ENCODE results near the gene TELO2.

The TELO2 gene

DNA sequence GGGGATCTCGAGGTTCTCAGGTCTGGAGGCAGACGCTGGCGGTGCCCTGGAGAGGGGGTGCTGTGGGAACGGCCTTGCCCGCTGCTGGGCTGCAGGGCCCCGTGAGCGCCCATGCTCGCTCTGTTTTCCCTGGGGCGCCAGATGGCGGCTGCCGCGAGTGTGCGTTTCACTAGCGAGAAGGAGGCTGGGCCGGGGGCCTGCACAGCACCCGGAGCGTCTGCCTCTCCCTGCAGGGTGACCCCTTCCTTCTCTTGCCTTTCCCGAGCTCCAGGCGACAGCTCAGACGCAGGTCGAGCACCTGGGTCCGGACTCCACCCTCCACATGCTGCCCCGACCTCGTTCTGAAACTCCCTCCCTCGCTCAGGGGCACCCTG is 2.7 kb downstream of the TELO2 start:
- no peak overlapping the region for H2BK12ac ChIP-seq (ENCODE audit: low read length)
- H4K91ac ChIP-seq (ENCODE audit: low read depth, low read length): no peak overlapping the region
- H3K4ac ChIP-seq (ENCODE audit: low read depth, low read length): no peak overlapping the region
- H3K79me2 ChIP-seq (ENCODE audit: control insufficient read depth, insufficient read depth, low read length, poor library complexity): peaks cover 6% of the 10 kb centered on the region
- no peak overlapping the region for H4K12ac ChIP-seq (ENCODE audit: low read depth, low read length)
- H4K8ac ChIP-seq (ENCODE audit: low read depth, low read length): no peak overlapping the region
- H3K36me3 ChIP-seq (ENCODE audit: control insufficient read depth in 1 of 2, insufficient read depth in 2 of 2, low read length in 2 of 2): peaks cover 57 to 61% of the 10 kb centered on the region in 2 experiments
- H3K4me2 ChIP-seq (ENCODE audit: low read length): no peak overlapping the region
- no peak overlapping the region for H2AK5ac ChIP-seq (ENCODE audit: low read length)
- no peak overlapping the region for H3K4me3 ChIP-seq (ENCODE audit: low read depth, low read length)
- H2BK120ac ChIP-seq (ENCODE audit: insufficient read depth, low read length, poor library complexity): no peak overlapping the region
- H3K79me1 ChIP-seq (ENCODE audit: low read length): peaks cover 10% of the 10 kb centered on the region
- H3K27ac ChIP-seq (ENCODE audit: low read depth, low read length): no peak overlapping the region
- H3K9me3 ChIP-seq (ENCODE audit: insufficient read depth, low read depth, low read length): peaks cover 3% of the 10 kb centered on the region
- no CpG with 5 or more reads among the region's 25 CpGs for WGBS (ENCODE audit: extremely low coverage, insufficient coverage, insufficient read length)
- no peak for DNase-seq
- H3K18ac ChIP-seq (ENCODE audit: low read length): peak overlapping the region; percentile 30
- no peak overlapping the region for H3K14ac ChIP-seq (ENCODE audit: low read length)
- no peaks in the 10 kb centered on the region for H3K27me3 ChIP-seq (ENCODE audit: insufficient read depth, low read length)
- H2AFZ ChIP-seq (ENCODE audit: insufficient read depth, low read length, poor library complexity): no peak overlapping the region
- no peak overlapping the region for H3K23ac ChIP-seq (ENCODE audit: low read length)
- peaks cover 10 to 13% of the 10 kb centered on the region in 2 experiments for H3K4me1 ChIP-seq (ENCODE audit: control insufficient read depth in 1 of 2, insufficient read depth in 2 of 2, low read length in 2 of 2)
- H3K9ac ChIP-seq (ENCODE audit: low read length): no peak overlapping the region
- no peak overlapping the region for H2BK5ac ChIP-seq (ENCODE audit: low read depth, low read length, poor library complexity)

DNA sequence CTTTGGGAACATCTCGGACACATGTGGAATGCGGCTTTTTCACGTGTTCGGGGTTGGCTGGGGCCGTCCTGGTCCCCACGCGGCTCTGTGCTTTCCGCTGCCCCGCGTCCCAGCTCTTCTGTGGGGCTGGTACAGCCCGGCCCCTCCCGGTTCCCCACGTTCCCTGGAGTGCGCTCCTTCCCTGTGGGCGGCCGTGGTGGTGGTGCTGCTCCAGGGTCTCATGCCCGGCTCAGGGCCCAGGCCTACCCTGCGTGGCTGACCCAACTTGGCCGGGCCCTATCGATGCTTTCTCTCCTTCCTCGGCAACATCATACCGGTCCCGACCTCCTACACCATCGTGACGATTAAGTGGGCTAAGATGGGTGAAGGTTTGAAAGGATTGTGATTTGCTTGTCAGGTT is 3.3 kb downstream of the TELO2 start:
- no peak overlapping the region for H4K91ac ChIP-seq (ENCODE audit: low read depth, low read length)
- H3K4me3 ChIP-seq (ENCODE audit: low read depth, low read length): no peak overlapping the region
- H2BK12ac ChIP-seq (ENCODE audit: low read length): no peak overlapping the region
- peaks cover 6% of the 10 kb centered on the region for H3K79me2 ChIP-seq (ENCODE audit: control insufficient read depth, insufficient read depth, low read length, poor library complexity)
- no peak overlapping the region for H2BK120ac ChIP-seq (ENCODE audit: insufficient read depth, low read length, poor library complexity)
- peaks cover 10 to 13% of the 10 kb centered on the region in 2 experiments for H3K4me1 ChIP-seq (ENCODE audit: control insufficient read depth in 1 of 2, insufficient read depth in 2 of 2, low read length in 2 of 2)
- H3K23ac ChIP-seq (ENCODE audit: low read length): no peak overlapping the region
- H3K4me2 ChIP-seq (ENCODE audit: low read length): no peak overlapping the region
- H3K79me1 ChIP-seq (ENCODE audit: low read length): peaks cover 10% of the 10 kb centered on the region
- H3K36me3 ChIP-seq (ENCODE audit: control insufficient read depth in 1 of 2, insufficient read depth in 2 of 2, low read length in 2 of 2): peaks cover 63 to 67% of the 10 kb centered on the region in 2 experiments
- H3K9me3 ChIP-seq (ENCODE audit: insufficient read depth, low read depth, low read length): peaks cover 3% of the 10 kb centered on the region
- H3K9ac ChIP-seq (ENCODE audit: low read length): no peak overlapping the region
- H4K8ac ChIP-seq (ENCODE audit: low read depth, low read length): no peak overlapping the region
- H3K27me3 ChIP-seq (ENCODE audit: insufficient read depth, low read length): no peaks in the 10 kb centered on the region
- DNase-seq: no peak
- no peak overlapping the region for H2AFZ ChIP-seq (ENCODE audit: insufficient read depth, low read length, poor library complexity)
- H3K4ac ChIP-seq (ENCODE audit: low read depth, low read length): no peak overlapping the region
- H2AK5ac ChIP-seq (ENCODE audit: low read length): no peak overlapping the region
- H3K18ac ChIP-seq (ENCODE audit: low read length): no peak overlapping the region
- no CpG with 5 or more reads among the region's 25 CpGs for WGBS (ENCODE audit: extremely low coverage, insufficient coverage, insufficient read length)
- H2BK5ac ChIP-seq (ENCODE audit: low read depth, low read length, poor library complexity): no peak overlapping the region
- H3K14ac ChIP-seq (ENCODE audit: low read length): no peak overlapping the region
- H4K12ac ChIP-seq (ENCODE audit: low read depth, low read length): peak overlapping the region; percentile 32
- H3K27ac ChIP-seq (ENCODE audit: low read depth, low read length): no peak overlapping the region

DNA sequence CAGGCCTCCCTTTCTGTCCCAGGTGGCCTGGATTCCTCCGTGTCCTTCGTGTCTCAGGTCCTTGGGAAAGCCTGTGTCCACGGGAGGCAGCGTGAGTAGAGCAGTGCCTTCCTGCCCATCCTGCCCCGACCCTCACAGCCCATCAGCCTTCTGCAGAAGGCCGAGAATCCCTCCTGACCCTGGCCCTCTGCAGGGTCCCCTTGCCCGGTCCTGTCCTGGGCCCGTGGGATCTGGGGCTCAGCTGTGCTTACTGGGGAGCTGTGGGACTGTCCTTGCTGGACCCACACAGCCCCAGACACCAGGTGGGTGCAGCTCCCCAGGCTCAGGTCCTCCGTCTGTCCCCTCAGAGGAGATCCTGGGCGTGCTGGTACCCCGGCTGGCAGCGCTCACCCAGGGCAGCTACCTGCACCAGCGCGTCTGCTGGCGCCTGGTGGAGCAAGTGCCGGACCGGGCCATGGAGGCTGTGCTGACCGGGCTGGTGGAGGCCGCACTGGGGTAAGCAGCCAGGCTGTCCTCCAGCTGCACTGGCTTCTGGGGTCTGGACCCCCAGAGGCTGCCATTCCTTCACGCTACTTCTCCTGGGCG is 3.9 kb downstream of the TELO2 start:
- H4K8ac ChIP-seq (ENCODE audit: low read depth, low read length): no peak overlapping the region
- no peak overlapping the region for H2BK5ac ChIP-seq (ENCODE audit: low read depth, low read length, poor library complexity)
- peaks cover 3% of the 10 kb centered on the region for H3K9me3 ChIP-seq (ENCODE audit: insufficient read depth, low read depth, low read length)
- H3K79me1 ChIP-seq (ENCODE audit: low read length): peaks cover 10% of the 10 kb centered on the region
- H3K4me3 ChIP-seq (ENCODE audit: low read depth, low read length): no peak overlapping the region
- no peak overlapping the region for H3K4ac ChIP-seq (ENCODE audit: low read depth, low read length)
- H3K23ac ChIP-seq (ENCODE audit: low read length): no peak overlapping the region
- peaks cover 10 to 13% of the 10 kb centered on the region in 2 experiments for H3K4me1 ChIP-seq (ENCODE audit: control insufficient read depth in 1 of 2, insufficient read depth in 2 of 2, low read length in 2 of 2)
- WGBS (ENCODE audit: extremely low coverage, insufficient coverage, insufficient read length): no CpG with 5 or more reads among the region's 21 CpGs
- H3K27me3 ChIP-seq (ENCODE audit: insufficient read depth, low read length): no peaks in the 10 kb centered on the region
- no peak overlapping the region for H3K14ac ChIP-seq (ENCODE audit: low read length)
- DNase-seq: no peak
- H3K18ac ChIP-seq (ENCODE audit: low read length): no peak overlapping the region
- no peak overlapping the region for H3K4me2 ChIP-seq (ENCODE audit: low read length)
- H3K27ac ChIP-seq (ENCODE audit: low read depth, low read length): no peak overlapping the region
- no peak overlapping the region for H2BK12ac ChIP-seq (ENCODE audit: low read length)
- no peak overlapping the region for H2AFZ ChIP-seq (ENCODE audit: insufficient read depth, low read length, poor library complexity)
- no peak overlapping the region for H4K12ac ChIP-seq (ENCODE audit: low read depth, low read length)
- H2BK120ac ChIP-seq (ENCODE audit: insufficient read depth, low read length, poor library complexity): no peak overlapping the region
- no peak overlapping the region for H4K91ac ChIP-seq (ENCODE audit: low read depth, low read length)
- H3K36me3 ChIP-seq (ENCODE audit: control insufficient read depth in 1 of 2, insufficient read depth in 2 of 2, low read length in 2 of 2): peaks cover 69 to 73% of the 10 kb centered on the region in 2 experiments
- no peak overlapping the region for H3K9ac ChIP-seq (ENCODE audit: low read length)
- H2AK5ac ChIP-seq (ENCODE audit: low read length): no peak overlapping the region
- H3K79me2 ChIP-seq (ENCODE audit: control insufficient read depth, insufficient read depth, low read length, poor library complexity): peaks cover 6% of the 10 kb centered on the region

DNA sequence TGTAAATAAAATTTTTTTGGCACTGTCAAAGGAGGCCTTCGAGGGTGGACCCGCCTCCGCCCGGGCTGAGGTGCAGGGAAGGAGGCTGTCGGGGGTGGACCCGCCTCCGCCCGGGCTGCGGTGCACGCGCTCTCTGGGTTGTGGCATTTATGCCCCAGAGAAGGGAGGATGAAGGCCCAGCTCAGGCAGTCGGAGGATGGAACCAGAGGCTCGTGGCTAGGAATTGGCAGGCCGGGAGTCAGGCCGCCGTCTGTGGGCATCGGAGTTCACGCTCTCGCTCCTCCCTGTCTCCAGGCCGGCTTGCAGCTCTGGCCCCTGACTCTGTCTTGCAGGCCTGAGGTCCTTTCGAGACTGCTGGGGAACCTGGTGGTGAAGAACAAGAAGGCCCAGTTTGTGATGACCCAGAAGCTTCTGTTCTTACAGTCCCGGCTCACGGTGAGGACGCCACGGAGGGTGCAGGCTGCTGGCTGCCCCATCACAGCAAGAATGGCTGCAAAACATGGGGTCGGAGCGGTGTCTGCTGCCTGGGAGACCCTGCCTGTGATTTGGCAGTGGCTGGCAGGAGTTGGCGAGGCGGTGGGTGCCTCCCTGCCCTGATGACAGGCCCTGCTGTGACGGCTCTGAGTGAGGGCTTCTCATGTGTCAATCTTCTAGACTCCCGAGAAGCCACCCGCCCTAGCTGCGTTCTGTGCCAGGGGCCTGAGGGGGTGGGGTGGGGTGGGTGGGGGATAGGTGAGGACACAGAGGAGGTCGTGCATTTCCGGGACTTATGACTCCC is 5.9 kb downstream of the TELO2 start:
- no peaks in the 10 kb centered on the region for H3K79me1 ChIP-seq (ENCODE audit: low read length)
- H3K14ac ChIP-seq (ENCODE audit: low read length): no peak overlapping the region
- no peak overlapping the region for H3K4me2 ChIP-seq (ENCODE audit: low read length)
- H3K18ac ChIP-seq (ENCODE audit: low read length): no peak overlapping the region
- no peak overlapping the region for H4K12ac ChIP-seq (ENCODE audit: low read depth, low read length)
- no peak for DNase-seq
- H3K27me3 ChIP-seq (ENCODE audit: insufficient read depth, low read length): no peaks in the 10 kb centered on the region
- H2BK120ac ChIP-seq (ENCODE audit: insufficient read depth, low read length, poor library complexity): no peak overlapping the region
- H4K91ac ChIP-seq (ENCODE audit: low read depth, low read length): no peak overlapping the region
- WGBS (ENCODE audit: extremely low coverage, insufficient coverage, insufficient read length): no CpG with 5 or more reads among the region's 35 CpGs
- H3K27ac ChIP-seq (ENCODE audit: low read depth, low read length): no peak overlapping the region
- H4K8ac ChIP-seq (ENCODE audit: low read depth, low read length): no peak overlapping the region
- H3K4me1 ChIP-seq (ENCODE audit: control insufficient read depth in 1 of 2, insufficient read depth in 2 of 2, low read length in 2 of 2): peaks cover 2 to 3% of the 10 kb centered on the region in 2 experiments
- H3K9me3 ChIP-seq (ENCODE audit: insufficient read depth, low read depth, low read length): peaks cover 8% of the 10 kb centered on the region
- H2AK5ac ChIP-seq (ENCODE audit: low read length): no peak overlapping the region
- no peak overlapping the region for H2BK5ac ChIP-seq (ENCODE audit: low read depth, low read length, poor library complexity)
- no peak overlapping the region for H2AFZ ChIP-seq (ENCODE audit: insufficient read depth, low read length, poor library complexity)
- no peak overlapping the region for H3K23ac ChIP-seq (ENCODE audit: low read length)
- peak overlapping the region; percentile 28 for H3K4me3 ChIP-seq (ENCODE audit: low read depth, low read length)
- H2BK12ac ChIP-seq (ENCODE audit: low read length): no peak overlapping the region
- no peak overlapping the region for H3K4ac ChIP-seq (ENCODE audit: low read depth, low read length)
- H3K79me2 ChIP-seq (ENCODE audit: control insufficient read depth, insufficient read depth, low read length, poor library complexity): peaks cover under 1% of the 10 kb centered on the region
- no peak overlapping the region for H3K9ac ChIP-seq (ENCODE audit: low read length)
- peaks cover 86 to 89% of the 10 kb centered on the region in 2 experiments for H3K36me3 ChIP-seq (ENCODE audit: control insufficient read depth in 1 of 2, insufficient read depth in 2 of 2, low read length in 2 of 2)
